NCI-H345 treated with DMSO at 0.1 percent for 48 hours (cell line): ENCODE measurements around the gene TMCO4.
"Not testable (repeated sequence)": the region's sequence is repeated elsewhere in the genome, so short reads cannot be mapped to it uniquely, and the experiment has no call there.

ENCODE experiments used
- DNase-seq: peaks from one replicate; lab custom pipeline; 2025; ENCODE audit not compliant: unreplicated experiment; lab: John Stamatoyannopoulos, UW

TMCO4 gene

DNA sequence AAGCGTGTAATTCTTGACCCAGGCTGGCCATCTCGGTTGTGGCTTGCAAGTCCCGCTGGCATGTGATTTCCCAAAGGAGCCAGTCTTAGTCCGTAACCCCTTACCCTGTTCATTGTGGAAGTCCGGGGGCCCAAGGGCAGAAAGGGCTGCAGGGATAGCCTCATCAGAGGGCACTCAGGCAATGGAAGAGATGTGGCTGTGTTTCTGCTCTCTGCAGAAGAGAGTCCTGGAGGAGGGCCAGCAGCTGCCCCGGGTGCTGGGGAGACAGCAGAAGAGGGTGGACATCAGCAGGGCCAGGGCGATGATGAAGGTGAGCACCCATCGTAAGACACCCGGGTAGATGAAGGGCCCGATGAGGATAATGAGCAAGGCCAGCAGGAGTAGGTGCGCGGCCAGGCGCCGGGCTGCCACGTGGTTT, 14.5 kb upstream of the TMCO4 start:
- DNase-seq, result no peak

DNA sequence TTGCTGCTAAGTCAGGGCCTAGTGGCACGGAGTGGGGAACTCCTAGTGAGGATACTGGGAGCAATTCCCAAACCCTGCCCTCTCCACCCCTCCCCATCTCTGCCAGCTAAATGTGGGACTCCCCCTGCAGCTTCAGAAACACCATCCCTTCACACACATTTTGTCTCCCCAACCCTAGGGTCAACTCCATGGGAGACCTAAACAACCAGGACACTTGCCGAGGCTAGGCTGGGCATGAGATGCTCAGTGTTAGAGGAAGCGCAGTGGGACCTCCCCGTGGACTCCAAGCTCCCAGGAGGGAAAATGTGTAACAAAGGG, 13.9 kb upstream of the TMCO4 start:
- no peak for DNase-seq

DNA sequence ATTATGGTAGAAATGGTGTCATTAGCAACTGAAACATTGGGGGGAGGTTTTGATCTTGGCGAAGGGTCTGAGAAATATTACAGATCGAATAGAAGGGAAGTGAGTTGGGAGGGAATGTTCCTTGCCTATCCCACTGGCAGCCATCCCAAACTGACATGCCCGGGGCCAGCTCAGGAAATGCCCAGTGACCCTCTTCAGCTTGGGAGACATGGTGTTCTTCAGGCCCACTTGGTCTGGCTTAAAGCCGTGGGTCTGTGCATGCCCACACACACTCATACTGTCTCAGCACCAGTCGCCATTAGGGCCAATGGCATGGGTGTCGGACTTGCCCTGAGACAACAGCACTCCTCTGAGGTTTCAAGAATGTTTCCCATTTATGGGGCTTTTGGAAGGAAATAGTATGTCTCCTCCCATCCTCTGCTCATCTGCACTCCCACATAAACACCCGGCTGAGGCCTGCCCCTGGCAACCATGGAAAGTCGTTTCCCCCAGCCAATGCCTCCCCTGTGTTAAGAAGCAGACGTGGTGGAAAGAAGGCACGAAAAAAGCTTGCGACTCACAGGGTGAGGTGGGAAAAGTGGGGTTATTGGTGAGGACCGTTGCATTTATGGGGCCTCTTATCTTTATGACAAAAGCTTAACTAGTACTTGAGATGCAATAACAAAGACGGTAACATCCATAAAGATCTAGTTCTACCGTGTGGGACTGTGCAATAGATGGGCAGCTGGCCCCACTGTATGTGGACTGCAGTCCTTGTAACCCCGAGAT, 13.3 kb upstream of the TMCO4 start:
- DNase-seq, result no peak

DNA sequence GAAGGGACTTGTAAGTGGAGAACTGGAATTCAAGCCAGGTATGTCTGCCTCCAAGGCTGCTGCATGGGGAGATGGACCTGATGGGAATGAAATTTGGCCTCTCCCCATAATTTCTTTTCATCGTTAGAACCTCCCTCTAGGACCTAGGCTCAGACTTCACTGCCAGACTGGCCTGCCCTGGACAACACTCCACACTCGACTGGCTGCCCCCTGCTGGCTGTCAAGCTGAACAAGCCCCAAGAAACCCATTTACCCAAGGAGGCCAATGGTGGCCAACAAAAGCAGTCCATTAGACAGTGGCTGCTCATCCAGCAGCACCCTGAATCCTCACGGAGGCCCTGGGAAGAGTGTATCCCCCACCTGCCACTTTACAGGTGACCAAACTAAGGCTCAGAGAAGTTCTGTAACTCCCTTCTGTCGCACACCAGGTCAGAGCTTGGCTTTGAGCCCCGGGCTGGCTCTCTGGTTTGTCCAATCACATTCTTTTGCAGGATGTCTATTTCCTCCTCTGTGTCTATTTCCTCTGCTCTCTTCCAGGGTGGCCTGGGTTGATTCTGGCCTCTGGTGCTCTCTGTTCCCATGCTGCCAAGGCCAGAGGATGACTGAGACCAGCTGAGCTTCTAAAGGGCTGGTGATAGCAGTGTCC, 11.6 kb upstream of the TMCO4 start:
- DNase-seq, result no peak

DNA sequence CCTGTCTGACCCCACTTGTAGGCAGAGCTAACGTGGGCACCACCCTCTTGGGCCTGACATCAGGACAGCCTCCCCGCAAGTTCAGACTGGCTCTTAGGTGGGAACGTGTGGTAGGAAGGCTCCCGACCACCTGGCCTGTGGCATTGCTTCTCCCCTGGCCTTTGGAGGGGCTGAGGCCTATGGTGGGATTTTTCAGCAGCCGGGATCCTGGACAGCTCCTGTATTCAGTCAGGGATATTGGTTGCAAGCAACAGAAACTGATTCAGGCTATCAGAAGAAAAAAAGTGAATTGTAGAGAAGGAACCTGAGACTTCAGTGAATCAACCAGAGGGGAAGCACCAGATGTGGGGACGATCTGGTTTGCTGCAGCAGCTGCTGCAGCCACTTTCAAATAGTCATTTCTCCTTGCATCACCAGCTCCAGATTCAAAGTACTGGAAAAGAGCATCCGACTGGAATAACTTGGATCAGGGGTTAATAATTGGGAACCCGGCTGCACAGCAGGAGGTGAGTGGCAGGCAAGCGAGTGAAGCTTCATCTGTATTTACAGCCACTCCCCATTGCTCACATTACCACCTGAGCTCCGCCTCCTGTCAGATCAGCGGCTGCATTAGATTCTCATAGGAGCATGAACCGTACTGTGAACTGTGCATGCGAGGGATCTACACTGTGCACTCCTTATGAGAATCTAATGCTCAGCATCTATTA, 9.5 kb upstream of the TMCO4 start:
- no peak for DNase-seq

DNA sequence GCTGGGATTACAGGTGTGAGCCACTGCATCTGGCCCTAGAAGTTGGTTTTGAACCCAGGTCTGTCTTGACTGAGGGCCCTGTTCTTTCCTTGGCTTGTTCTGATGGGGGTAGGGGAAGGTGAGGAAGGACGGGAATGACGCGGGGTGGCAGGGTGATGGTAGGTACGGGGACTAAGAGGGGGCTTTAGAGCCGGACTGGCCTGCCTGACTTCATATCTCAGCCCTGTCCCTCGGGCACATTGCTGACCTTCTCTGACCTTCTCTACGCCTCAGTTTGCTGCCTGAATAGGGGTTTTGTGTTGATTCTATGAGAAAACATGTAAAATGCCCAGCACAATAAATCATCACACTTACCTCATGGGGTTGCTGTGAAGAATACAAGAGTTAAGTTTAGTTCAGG, 8.6 kb upstream of the TMCO4 start:
- DNase-seq, result no peak

DNA sequence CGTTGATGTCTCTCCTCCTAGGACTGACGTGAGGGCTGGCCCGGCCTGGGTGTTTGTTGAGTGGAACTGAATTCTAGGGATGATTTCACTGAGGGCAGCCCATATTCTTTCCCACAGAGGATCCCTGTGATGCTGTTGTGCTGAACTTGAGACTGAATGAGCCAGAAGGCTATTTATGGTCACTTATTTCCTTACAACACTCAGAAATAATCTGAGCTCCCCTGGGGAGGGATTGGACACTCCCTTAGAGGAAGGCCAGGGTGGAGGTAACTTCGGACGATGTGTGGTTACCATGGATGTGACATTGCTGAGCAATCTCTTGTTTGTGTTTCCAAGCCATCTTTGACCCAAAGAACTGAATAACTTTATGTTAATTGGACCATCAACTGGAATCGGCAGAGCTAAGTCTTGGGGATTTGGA, 5.1 kb upstream of the TMCO4 start:
- DNase-seq, result no peak

DNA sequence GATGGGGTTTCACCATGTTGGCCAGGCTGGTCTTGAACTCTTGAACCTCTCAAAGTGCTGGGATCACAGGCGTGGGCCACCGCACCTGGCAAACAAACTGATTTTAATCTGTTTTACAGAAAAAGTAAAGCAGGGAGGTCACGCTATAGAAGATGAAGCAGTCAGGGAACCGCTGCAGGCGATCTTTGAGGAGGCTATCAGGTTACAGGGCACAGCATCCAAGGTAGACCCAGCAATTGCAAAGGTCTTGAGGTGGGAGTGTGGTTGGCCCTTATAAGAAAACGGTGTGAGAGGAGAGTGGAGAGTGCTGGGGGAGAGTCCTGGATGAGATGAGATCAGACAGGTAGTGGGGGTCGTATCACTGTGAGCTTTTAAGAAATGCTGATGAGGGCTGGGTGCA, 2.6 kb upstream of the TMCO4 start:
- no peak for DNase-seq

DNA sequence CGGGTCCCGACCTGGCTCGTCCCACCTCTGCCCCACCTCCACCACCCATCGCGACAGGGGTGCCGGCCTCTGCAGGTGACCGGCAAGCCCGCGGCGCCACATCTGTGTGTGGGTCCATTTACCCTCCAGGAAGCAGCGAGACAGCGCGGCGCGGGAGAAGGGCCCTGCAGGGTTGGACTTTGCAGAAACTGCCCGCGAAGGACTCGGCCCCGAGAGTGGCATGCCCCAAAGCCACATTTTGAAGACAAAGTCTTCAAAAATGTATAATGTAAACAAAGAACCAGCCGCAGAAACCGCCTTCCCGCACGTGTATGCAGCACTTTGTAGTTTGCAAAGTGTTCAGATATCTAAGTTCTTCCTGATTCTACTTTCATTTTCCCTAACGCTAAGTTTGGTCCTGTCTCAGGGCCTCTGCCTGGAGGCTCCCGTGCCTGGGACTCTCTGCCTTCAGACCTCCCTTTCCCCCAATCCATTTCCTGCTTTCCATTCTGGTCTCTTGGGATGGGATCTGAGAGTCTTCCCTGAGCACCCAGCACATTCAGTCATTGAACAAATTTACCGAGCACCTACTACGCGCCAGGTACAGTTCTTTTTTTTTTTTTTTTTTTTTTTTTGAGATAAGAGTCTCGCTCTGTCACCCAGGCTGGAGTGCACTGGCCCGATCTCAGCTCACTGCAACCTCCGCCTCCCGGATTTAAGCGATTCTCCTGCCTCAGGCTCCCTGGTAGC, 524 bp upstream of the TMCO4 start:
- peak; percentile 28 for DNase-seq

DNA sequence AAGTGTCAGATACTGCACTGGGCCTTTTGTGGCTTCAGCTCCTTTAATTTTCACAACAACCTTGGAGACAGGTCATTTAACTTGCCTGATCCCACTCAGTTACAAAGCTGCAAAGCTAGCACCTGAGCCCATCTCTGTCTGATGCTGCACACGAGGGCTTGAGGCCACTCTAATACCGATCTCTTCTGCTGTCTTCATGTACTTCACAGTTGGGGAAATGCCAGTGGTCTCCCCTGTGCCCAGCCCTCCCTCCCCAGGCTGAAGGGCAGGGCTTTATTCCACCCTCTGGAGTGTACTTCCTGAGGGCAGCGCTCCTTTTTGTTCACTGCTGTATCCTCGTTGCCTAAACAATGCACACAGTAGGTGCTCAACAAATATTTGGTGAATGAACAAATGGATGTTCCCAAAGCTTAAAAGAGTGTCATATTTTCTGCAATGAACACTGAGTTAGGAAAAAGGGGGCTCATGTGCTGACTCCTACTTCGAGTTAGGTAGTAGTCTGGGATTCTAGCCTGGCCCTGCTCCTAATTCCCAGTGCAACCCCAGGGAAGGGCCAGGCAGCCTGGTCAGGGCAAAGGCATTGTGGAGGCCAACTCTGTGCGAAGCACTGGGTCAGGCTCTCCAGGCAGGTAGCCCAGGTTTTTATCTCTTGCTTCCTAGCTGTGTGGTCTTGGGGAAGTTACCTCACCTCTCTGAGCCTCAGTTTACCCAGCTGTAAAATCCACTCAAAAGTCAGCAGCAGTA, 1.1 kb downstream of the TMCO4 start:
- DNase-seq, result no peak

DNA sequence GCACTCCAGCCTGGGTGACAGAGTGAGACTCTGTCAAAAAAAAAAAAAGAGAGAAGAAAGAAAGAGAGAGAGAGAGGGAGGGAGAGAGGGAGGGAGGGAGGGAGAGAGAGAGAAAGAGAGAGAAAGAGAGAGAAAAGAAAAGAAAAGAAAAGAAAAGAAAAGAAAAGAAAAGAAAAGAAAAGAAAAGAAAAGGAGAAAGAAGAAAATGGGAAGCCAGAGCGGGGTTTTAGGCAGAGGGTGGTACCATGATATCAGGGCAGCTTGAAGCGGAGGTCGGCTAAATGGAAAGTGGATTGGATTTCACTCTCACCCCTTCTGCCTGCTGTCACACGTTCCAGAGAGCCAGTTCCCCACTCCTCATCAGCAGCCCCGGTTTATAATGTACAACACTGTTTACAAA, 1.9 kb downstream of the TMCO4 start:
- DNase-seq, result no peak

DNA sequence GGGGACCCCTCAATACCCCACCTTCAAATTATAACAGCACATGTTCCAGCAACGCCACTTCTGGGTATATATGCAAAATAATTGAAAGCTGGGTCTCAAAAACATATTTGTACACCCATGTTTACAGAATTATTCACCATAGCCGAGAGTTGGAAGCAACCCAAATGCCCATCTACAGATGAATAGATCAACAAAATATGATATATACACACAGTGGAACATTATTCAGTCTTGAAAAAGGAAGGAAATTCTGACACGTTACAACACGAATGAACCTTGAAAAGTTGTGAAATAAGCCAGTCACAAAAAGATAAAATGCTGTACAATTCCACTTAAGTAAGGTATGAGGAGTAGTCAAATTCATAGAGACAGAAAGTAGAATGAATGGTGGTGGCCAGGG, 5.1 kb downstream of the TMCO4 start:
- DNase-seq, result no peak

DNA sequence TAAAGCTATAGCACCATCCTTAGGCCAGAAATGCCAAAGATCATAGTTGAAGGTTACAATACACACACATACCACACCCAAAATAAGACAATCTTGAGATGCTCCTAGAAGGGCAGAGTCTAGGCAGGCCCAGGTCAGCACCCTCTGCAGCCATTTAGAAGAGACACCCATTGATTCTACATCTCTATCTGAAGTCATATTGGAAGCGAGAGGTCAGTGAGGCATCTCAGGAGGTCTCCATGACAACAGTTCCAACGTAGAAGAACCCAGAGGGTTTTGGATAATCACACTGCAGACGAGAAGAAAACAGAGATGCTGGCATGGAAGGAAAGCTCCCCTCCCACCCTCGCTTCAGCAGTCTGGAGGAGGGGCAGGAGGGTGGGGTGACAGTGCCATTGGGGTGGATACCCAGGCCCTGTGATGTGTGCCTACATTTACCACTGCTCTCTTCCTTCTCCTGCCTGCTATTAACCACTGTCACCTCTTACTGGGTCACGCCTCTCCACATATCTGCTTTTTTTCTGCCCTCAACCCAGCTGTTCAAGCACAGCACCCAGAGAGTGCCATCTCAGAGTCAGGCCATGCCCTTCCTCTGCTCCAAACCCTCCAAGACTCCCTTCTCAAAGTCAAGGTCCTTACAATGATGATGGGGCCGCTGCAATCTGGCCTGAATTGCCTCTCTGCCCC, 6.2 kb downstream of the TMCO4 start:
- no peak for DNase-seq

DNA sequence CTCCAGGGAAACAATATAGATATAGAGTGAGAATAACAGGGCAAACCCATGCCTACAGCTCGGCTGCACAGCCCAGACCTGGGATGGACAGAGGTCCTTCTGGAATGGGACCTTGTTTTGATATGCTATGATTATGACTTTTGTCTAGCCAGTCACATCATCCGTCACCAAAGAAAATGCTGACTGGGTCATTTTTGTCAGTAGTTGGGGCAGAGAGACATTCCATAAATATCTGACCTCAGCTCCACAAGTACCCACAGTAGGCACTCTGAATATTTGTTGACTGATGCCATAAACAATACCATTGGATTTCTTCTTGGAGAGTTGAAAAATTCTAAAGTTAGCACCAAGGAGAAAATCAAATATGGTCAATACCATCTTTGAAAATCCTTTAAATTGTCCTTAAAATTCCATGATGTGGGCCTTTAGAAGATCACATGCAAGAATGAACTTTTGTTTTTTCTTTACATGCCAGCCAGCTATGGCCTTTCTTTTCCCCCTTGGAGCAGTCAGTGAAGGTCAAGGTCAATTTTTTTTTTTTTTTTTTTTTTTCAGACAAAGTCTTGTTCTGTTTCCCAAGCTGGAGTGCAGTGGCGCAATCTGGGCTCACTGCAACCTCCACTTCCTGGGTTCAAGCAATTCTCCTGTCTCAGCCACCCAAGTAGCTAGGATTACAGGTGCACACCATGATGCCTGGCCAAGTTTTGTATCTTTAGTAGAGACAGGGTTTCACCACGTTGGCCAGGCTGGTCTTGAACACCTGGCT, 7.3 kb downstream of the TMCO4 start:
- no peak for DNase-seq

DNA sequence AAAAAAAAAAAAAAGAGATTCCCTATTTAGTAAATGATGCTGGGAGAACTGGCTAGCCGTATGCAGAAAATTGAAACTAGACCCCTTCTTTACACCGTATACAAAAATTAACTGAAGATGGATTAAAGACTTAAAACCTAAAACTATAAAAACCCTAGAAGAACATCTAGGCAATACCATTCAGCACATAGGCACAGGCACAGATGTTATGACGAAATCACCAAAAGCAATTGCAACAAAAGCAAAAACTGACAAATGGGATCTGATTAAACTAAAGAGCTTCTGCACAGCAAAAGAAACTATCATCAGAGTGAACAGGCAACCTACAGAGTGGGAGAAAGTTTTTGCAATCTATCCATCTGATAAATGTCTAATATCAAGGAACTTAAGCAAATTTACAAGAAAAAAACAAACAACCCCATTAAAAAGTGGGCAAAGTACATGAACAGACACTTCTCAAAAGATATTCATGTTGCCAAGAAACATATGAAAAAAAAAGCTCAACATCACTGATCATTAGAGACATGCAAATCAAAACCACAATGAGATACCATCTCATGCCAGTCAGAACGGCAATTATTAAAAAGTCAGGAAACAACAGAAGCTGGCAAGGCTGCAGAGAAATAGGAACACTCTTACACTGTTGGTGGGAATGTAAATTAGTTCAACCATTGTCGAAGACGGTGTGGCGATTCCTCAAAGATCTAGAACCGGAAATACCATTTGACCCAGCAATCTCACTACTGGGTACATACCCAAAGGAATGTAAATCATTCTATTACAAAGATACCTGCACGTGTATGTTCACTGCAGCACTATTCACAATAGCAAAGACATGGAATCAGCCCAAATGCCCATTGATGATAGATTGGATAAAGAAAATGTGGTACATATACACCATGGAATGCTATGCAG, 9.4 kb downstream of the TMCO4 start:
- DNase-seq, result not testable (repeated sequence)

DNA sequence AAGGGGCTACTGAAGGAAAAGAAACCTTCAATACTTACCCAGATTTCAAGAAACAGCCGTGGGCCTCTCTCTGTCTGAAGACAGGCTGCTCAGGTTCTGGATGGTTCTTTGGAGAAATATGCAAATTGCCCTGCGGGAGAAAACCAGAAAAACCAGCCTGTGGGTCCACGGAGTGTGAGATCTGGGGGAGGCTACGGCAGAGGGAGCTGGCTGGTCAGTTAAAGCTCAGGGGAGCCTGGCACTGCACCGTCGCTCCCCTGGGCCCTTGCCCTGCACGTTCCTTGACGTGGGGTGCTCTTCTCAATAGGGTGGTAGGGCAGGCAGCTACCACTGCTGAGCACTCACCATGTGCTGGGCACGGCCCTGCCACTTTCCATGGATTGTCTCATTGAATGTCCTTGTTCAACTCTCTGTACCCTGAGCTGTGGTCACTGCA, 12.7 kb downstream of the TMCO4 start:
- no peak for DNase-seq

DNA sequence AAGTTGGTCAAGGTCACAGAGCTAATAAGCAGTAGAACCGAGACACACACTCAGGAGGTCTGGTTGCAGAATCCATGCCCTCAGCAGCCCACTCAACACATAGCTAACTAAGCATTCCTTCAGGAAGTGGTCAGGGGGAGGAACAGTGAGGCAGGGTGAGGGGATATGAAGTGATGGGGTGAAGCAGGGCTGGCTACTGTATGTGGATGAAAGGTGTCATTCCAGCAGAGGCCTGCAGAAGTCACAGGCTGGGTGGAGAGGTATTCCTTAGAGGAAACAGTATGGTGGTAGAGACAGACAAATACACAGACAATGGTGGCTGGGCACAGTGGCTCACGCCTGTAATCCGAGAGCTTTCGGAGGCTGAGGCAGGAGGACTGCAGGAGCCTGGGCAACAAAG, 14.1 kb downstream of the TMCO4 start:
- no peak for DNase-seq

DNA sequence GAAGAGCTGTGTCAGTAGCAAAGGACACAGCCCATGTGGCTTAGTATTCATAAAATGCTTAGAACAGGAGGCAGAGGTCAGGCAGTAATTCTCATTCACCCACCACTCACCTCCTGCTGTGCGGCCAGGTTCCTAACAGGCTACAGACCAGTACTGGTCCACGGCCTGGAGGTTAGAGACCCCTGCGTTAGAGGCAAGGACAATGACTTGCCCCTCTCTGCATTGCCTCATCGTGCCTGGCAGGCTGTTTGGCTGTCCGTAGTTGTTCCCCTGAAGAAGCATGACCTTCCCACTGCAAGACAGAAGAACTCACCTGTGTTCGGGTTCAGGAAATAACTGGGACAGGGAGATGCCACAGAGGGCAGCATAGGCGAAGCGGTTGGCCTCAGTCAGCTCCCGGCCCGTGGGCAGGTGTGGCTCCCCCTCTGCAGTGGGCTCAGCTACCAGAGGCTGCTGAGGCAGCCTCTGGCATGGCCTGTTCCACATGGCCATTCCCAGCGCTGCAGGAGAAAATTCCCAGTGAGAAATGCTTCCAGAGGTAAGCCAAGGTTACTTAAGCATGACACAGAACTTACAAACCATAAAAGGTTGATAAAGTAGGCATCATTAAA, 19.3 kb downstream of the TMCO4 start:
- no peak for DNase-seq
